HepG2 (cell line): ENCODE results near the gene EPC2. TPM values are rescaled to one million over a fixed set of nuclear protein-coding genes. Genes with fewer than 3 reads are reported as not detected.

Experiments used
- ATAC-seq: fragments of 200-7000 bp; cut with Tn5 transposase; 3 replicates; pipeline ENCODE4 v1.9.1; 2020; ENCODE audit warnings: mild to moderate bottlenecking, moderate library complexity
- BruUV-seq: library from RNA; stranded (reverse); fragments of 400-500 nt; replicated peaks from 2 replicates; lab custom pipeline; 2021; lab: Mats Ljungman, UMichigan
- CTCF ChIA-PET: fragments of 300-600 bp; formaldehyde crosslinking; extraction: SDS; loops from one replicate; lab custom pipeline; 2021; ENCODE audit warnings: low total read pairs, inconsistent platforms, low intra/inter-chr PET ratio; lab: Yijun Ruan, JAX
- POLR2A ChIA-PET: fragments of 350-600 bp; sonication (Branson Sonifier 250); formaldehyde crosslinking; loops from one replicate; lab custom pipeline; 2020; ENCODE audit warnings: antibody characterized with exemption, inconsistent platforms; lab: Yijun Ruan, JAX
- DNase-seq: peaks from one replicate; pipeline ENCODE4 v3.0.0-alpha.2; 2015; ENCODE audit warnings: low spot score
- FAIRE-seq: peaks from 3 replicates; lab custom pipeline; 2011; peaks lifted over from hg19 to GRCh38; lab: Jason Lieb, UNC
- H2AFZ ChIP-seq: one replicate; pipeline ENCODE4 v1.6.1; 2011; ENCODE audit warnings: low read length, inconsistent platforms
- H3K27ac ChIP-seq: fragments of 300-600 bp; 3 replicates; pipeline ENCODE4 v1.8.0; 2011; ENCODE audit warnings: mixed run types, mild to moderate bottlenecking, mixed read lengths, low read length, inconsistent platforms; ENCODE audit not compliant: insufficient read depth; ENCODE audit errors: extremely low read length
- H3K27me3 ChIP-seq, 2 experiments: fragments of 200-600 bp in 1 of 2; 2 replicates in 1 of 2; 3 replicates in 1 of 2; pipeline versions ENCODE4 v1.6.0 to v1.8.0; 2011; ENCODE audit warnings: low read length in 2 of 2, mild to moderate bottlenecking in 2 of 2, moderate library complexity in 2 of 2, inconsistent platforms in 1 of 2; ENCODE audit not compliant: insufficient read depth in 2 of 2, control insufficient read depth in 1 of 2
- H3K36me3 ChIP-seq, 2 experiments: fragments of 200-600 bp in 1 of 2; replicated peaks in 1 of 2; 2 replicates in 1 of 2; 3 replicates in 1 of 2; pipeline versions ENCODE4 v1.5.1 to v1.8.0; 2011; ENCODE audit warnings: low read length in 2 of 2, inconsistent platforms in 1 of 2; ENCODE audit not compliant: insufficient read depth in 2 of 2, control insufficient read depth in 1 of 2
- H3K4me1 ChIP-seq: 2 replicates; pipeline ENCODE4 v1.5.1; 2012; ENCODE audit warnings: low read length, inconsistent platforms; ENCODE audit not compliant: insufficient read depth
- H3K4me2 ChIP-seq: 2 replicates; pipeline ENCODE4 v1.6.0; 2011; ENCODE audit warnings: low read depth, low read length, inconsistent platforms
- H3K4me3 ChIP-seq, 3 experiments: fragments of 200-600 bp in 1 of 3; sonication (generic), shearing (Covaris generic) in 1 of 3; replicated peaks in 1 of 3; 2 replicates each; pipeline ENCODE4 v1.5.1; 2011 to 2016; ENCODE audit warnings: low read length in 3 of 3, inconsistent platforms in 2 of 3, low read depth in 2 of 3, mild to moderate bottlenecking in 2 of 3, control low read depth in 1 of 3, mixed read lengths in 1 of 3; ENCODE audit not compliant: insufficient read depth in 1 of 3
- H3K79me2 ChIP-seq: one replicate; pipeline ENCODE4 v1.6.1; 2011; ENCODE audit warnings: low read length, inconsistent platforms; ENCODE audit not compliant: insufficient read depth
- H3K9ac ChIP-seq: 2 replicates; pipeline ENCODE4 v1.6.0; 2011; ENCODE audit warnings: mild to moderate bottlenecking, low read depth, low read length, inconsistent platforms; ENCODE audit not compliant: insufficient read depth
- H3K9me3 ChIP-seq: 2 replicates; pipeline ENCODE4 v1.5.1; 2012; ENCODE audit warnings: mild to moderate bottlenecking, low read length
- H4K20me1 ChIP-seq: 2 replicates; pipeline ENCODE4 v1.6.0; 2011; ENCODE audit warnings: inconsistent platforms, mild to moderate bottlenecking, low read length, moderate library complexity; ENCODE audit not compliant: insufficient read depth
- BCL6 ChIP-seq: IDR thresholded peaks from 2 replicates; pipeline ENCODE4 v1.6.1; 2016; ENCODE audit warnings: missing genetic modification reagents, missing compliant biosample characterization
- FOXA3 ChIP-seq: IDR thresholded peaks from 2 replicates; pipeline ENCODE4 v1.6.1; 2016; ENCODE audit warnings: missing genetic modification reagents, missing compliant biosample characterization
- NR2F1 ChIP-seq, 2 experiments: fragments of 450-650 bp in 1 of 2; formaldehyde crosslinking in 1 of 2; IDR thresholded peaks; 2 replicates each; pipeline versions ENCODE4 v1.5.0 to v1.6.1; 2016 to 2020; ENCODE audit warnings: mild to moderate bottlenecking in 1 of 2, missing compliant biosample characterization in 1 of 2, missing genetic modification reagents in 1 of 2, moderate library complexity in 1 of 2
- NR2F2 ChIP-seq: IDR thresholded peaks from 2 replicates; pipeline ENCODE4 v1.6.1; 2012; ENCODE audit warnings: low read depth, inconsistent platforms, borderline replicate concordance
- NR2F6 ChIP-seq, 2 experiments: IDR thresholded peaks; 2 replicates each; pipeline ENCODE4 v1.6.1; 2016; ENCODE audit warnings: antibody characterized with exemption in 1 of 2, mild to moderate bottlenecking in 1 of 2
- SOX13 ChIP-seq, 3 experiments: fragments of 450-650 bp in 1 of 3; sonication (generic) in 1 of 3; formaldehyde crosslinking in 1 of 3; IDR thresholded peaks in 2 of 3; conservative IDR thresholded peaks in 1 of 3; 2 replicates each; pipeline versions ENCODE4 v1.5.0 to v1.6.1; 2016 to 2020; ENCODE audit warnings: antibody characterized with exemption in 1 of 3, mild to moderate bottlenecking in 1 of 3, missing compliant biosample characterization in 1 of 3, missing genetic modification reagents in 1 of 3, moderate library complexity in 1 of 3
- ZNF652 ChIP-seq: IDR thresholded peaks from 2 replicates; pipeline ENCODE4 v1.6.1; 2016; ENCODE audit warnings: low read depth, borderline replicate concordance
- ZNF780A ChIP-seq: sonication (generic); formaldehyde crosslinking; IDR thresholded peaks from 2 replicates; pipeline ENCODE4 v1.8.0; 2022; ENCODE audit warnings: mild to moderate bottlenecking, missing genetic modification reagents, moderate library complexity
- ZNF782 ChIP-seq: sonication (generic); formaldehyde crosslinking; IDR thresholded peaks from 2 replicates; pipeline ENCODE4 v1.4.0; 2020; ENCODE audit warnings: missing genetic modification reagents, mild to moderate bottlenecking, borderline replicate concordance
- WGBS: methylation state at CpG from one replicate; pipeline ENCODE4 v1.1.6; 2017; ENCODE audit warnings: low lambda C conversion rate; 5-methylcytosine and 5-hydroxymethylcytosine counted together
- in situ Hi-C: cut with HindIII; loops from 2 replicates; pipeline ENCODE4 v1.10.0; 2017; ENCODE audit warnings: low pct_unique_long_range_greater_than_20kb; ENCODE audit not compliant: extremely low pct_ligation_motif_present
- intact Hi-C: fragments of 100-400 bp; cut with micrococcal nuclease; formaldehyde crosslinking; loops from one replicate; pipeline ENCODE4 v1.10.0; 2022; ENCODE audit not compliant: unreplicated experiment
- polyA plus RNA-seq, 8 experiments: library from polyadenylated mRNA; depleted of rRNA in 3 of 8; stranded (reverse) in 7 of 8; unstranded in 1 of 8; fragments of >200 nt; fragmentation: Illumina TruSeq in 4 of 8; extraction: Trizol in 4 of 8; gene quantifications; 2 replicates each; pipeline versions ENCODE4 v1.2.1 to v1.2.3, GENCODE V29; 2011 to 2016; ENCODE audit warnings: low read depth in 4 of 8, missing spikeins in 1 of 8, mixed read lengths in 1 of 8; ENCODE audit not compliant: insufficient read depth in 1 of 8
- total RNA-seq, 5 experiments: library from RNA; depleted of rRNA; stranded (reverse); fragments of >200 nt; fragmentation: Illumina TruSeq; extraction: Trizol; gene quantifications; 2 replicates each; pipeline ENCODE4 v1.2.3, GENCODE V29; 2016; ENCODE audit warnings: low read depth in 1 of 5
- TF ChIP-seq, protein P1 (sequence below): IDR thresholded peaks from 2 replicates; pipeline ENCODE4 v1.4.0; 2020; ENCODE audit warnings: mild to moderate bottlenecking, missing genetic modification reagents

The EPC2 gene
- total and polyA plus RNA-seq, 2 of the 13 experiments (the other 11 are each of a cell fraction or from before 2014, with no cell fraction given): 20.5 to 22.0 TPM

DNA sequence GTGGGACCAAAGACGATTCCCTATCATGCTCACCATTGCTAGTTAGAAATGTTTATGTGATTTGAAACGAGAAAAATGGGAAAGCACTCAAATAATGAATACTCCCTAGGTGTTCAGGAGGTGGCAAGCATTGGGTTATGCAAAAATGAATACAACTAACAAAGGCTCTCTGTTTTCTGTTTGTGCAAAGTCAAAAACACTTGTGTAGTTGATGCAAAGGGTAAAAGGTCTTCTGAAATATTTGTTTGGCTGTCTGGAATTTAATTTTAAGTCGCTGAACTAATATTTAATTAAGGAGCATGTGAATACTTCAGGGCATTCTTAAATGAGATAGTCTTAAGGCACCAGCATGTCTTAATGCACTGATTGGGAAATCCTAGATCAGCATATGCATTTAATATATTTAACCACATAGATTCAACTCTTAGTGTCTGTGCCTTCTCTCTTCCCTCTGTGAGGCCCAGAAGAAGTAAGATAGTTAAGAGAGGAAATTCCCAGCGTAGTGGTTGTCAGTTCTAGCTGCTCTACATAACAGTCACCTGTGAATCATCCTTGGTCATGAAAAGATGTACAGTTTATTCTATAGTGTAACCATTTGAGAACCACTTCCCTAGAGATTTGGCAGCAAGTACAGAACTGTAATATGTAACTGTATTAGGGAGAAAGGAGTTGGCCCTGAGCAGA, 111.9 kb downstream of the EPC2 start:
- peak; percentile 50 for DNase-seq
- H3K27ac ChIP-seq: peak overlapping the region; percentile 13
- BruUV-seq: no TSS peak
- in situ Hi-C loops: no loop called here
- H4K20me1 ChIP-seq: no peaks in the 10 kb centered on the region
- no peak overlapping the region for H3K4me3 ChIP-seq
- POLR2A ChIA-PET: no interaction called here
- H3K4me2 ChIP-seq: no peak overlapping the region
- no peaks in the 10 kb centered on the region for H3K9me3 ChIP-seq
- no peak overlapping the region for H2AFZ ChIP-seq
- TF ChIP-seq, protein P1, sequence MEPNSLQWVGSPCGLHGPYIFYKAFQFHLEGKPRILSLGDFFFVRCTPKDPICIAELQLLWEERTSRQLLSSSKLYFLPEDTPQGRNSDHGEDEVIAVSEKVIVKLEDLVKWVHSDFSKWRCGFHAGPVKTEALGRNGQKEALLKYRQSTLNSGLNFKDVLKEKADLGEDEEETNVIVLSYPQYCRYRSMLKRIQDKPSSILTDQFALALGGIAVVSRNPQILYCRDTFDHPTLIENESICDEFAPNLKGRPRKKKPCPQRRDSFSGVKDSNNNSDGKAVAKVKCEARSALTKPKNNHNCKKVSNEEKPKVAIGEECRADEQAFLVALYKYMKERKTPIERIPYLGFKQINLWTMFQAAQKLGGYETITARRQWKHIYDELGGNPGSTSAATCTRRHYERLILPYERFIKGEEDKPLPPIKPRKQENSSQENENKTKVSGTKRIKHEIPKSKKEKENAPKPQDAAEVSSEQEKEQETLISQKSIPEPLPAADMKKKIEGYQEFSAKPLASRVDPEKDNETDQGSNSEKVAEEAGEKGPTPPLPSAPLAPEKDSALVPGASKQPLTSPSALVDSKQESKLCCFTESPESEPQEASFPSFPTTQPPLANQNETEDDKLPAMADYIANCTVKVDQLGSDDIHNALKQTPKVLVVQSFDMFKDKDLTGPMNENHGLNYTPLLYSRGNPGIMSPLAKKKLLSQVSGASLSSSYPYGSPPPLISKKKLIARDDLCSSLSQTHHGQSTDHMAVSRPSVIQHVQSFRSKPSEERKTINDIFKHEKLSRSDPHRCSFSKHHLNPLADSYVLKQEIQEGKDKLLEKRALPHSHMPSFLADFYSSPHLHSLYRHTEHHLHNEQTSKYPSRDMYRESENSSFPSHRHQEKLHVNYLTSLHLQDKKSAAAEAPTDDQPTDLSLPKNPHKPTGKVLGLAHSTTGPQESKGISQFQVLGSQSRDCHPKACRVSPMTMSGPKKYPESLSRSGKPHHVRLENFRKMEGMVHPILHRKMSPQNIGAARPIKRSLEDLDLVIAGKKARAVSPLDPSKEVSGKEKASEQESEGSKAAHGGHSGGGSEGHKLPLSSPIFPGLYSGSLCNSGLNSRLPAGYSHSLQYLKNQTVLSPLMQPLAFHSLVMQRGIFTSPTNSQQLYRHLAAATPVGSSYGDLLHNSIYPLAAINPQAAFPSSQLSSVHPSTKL: peak; percentile 15; the same call in 1 of the 2 replicates
- peak; percentile 30; the same call in 1 of the 2 replicates for TF ChIP-seq FOXA3 (CRISPR knock-in tag)
- TF ChIP-seq ZNF652 (CRISPR knock-in tag): peak; percentile 22; the same call in 1 of the 2 replicates
- peak; percentile 53 for TF ChIP-seq NR2F6 (IDR thresholded peaks at IDR 0.05)
- TF ChIP-seq NR2F6 (CRISPR knock-in tag; IDR thresholded peaks at IDR 0.05): peak; percentile 39; the same call in 1 of the 2 replicates
- peak; percentile 49; the same call in 1 of the 2 replicates for TF ChIP-seq BCL6
- TF ChIP-seq SOX13 (IDR thresholded peaks at IDR 0.05): no peak
- TF ChIP-seq SOX13 (CRISPR knock-in tag; conservative IDR thresholded peaks at IDR 0.05 in 1 of 2, IDR thresholded peaks at IDR 0.05 in 1 of 2): 0 out of 4 replicates have a peak, but pooled peaks of 1 of the 2 experiments have one; percentile 12
- peak; percentile 39; the same call in 1 of the 2 replicates for TF ChIP-seq NR2F2
- peak in 1 of 2 experiments; percentile 48; a peak in 1 of 4 replicates for TF ChIP-seq NR2F1 (CRISPR knock-in tag; IDR thresholded peaks at IDR 0.05)
- TF ChIP-seq ZNF780A (CRISPR knock-in tag): no peak
- no peak for TF ChIP-seq ZNF782 (CRISPR knock-in tag)
- H3K36me3 ChIP-seq: peaks cover 0 to 5% of the 10 kb centered on the region in 2 experiments; a peak in 4 of 5 replicates
- no peak overlapping the region for H3K9ac ChIP-seq
- no peaks in the 10 kb centered on the region for H3K79me2 ChIP-seq
- no peak for FAIRE-seq
- CTCF ChIA-PET: no interaction called here
- WGBS: 37% methylated on average over 4 of the region's 4 CpGs
- ATAC-seq: peak; percentile 78
- H3K4me1 ChIP-seq: peaks cover 16% of the 10 kb centered on the region
- intact Hi-C loops: no loop called here
- H3K27me3 ChIP-seq: no peaks in the 10 kb centered on the region
